Measurements from ENCODE around the gene COX15. TPM values are rescaled to one million over a fixed set of nuclear protein-coding genes. Genes with fewer than 3 reads are reported as not detected.
A peak's percentile ranks its signal among the peaks of the same experiment; 100 is the strongest.

The COX15 gene
- 10 to 100 TPM; 36.7 to 43.0 TPM for total RNA-seq

- H3K4me3 Mint-ChIP-seq, result peak within 1 kb of the TSS; percentile 100
- peak within 1 kb of the TSS; percentile 99 for H3K27ac Mint-ChIP-seq
- no peaks in the 10 kb centered on the region for H3K27me3 Mint-ChIP-seq
- peaks cover 20% of the 10 kb centered on the region for H3K4me1 Mint-ChIP-seq
- peak; percentile 96 for ATAC-seq (replicated peaks)
- no peaks in the 10 kb centered on the region for H3K9me3 Mint-ChIP-seq
- H3K36me3 Mint-ChIP-seq (ENCODE audit: low read depth), result peaks cover 67% of the 10 kb centered on the region
These were observed at the start of gene COX15, which contains the start of gene CUTC for GRCh38 chr10:99732033-99732842. Gene COX15, minus strand, starts transcription at chr10:99732127. Its CDS starts 78 bp downstream, at chr10:99732049. Gene CUTC, plus strand, starts transcription at chr10:99732234. Its CDS starts 115 bp downstream, at chr10:99732349.

GRCh38 chr10:99779335-99779734, 47.4 kb upstream of the COX15 start:
- Mint-ChIP-seq H3K4me3 (no peak overlapping the region), H3K36me3 (ENCODE audit: low read depth) (no peaks in the 10 kb centered on the region), H3K4me1 (no peaks in the 10 kb centered on the region), H3K9me3 (no peaks in the 10 kb centered on the region), H3K27ac (no peak overlapping the region), H3K27me3 (no peaks in the 10 kb centered on the region)
- ATAC-seq (replicated peaks), result no peak

GRCh38 chr10:99777918-99778714, 46.2 kb upstream of the COX15 start:
- no peak for ATAC-seq (replicated peaks)
- Mint-ChIP-seq H3K9me3 (no peaks in the 10 kb centered on the region), H3K4me1 (no peaks in the 10 kb centered on the region), H3K27ac (no peak overlapping the region), H3K4me3 (no peak overlapping the region), H3K27me3 (no peaks in the 10 kb centered on the region), H3K36me3 (ENCODE audit: low read depth) (no peaks in the 10 kb centered on the region)

- Mint-ChIP-seq H3K4me3 (no peak overlapping the region), H3K27me3 (no peaks in the 10 kb centered on the region), H3K4me1 (no peaks in the 10 kb centered on the region), H3K9me3 (no peaks in the 10 kb centered on the region), H3K27ac (no peak overlapping the region), H3K36me3 (ENCODE audit: low read depth) (no peaks in the 10 kb centered on the region)
- ATAC-seq (replicated peaks), result no peak
These were observed 43.9 kb upstream of the COX15 start for GRCh38 chr10:99775850-99776249.

- H3K9me3 Mint-ChIP-seq, result no peaks in the 10 kb centered on the region
- H3K27ac Mint-ChIP-seq, result no peak overlapping the region
- no peaks in the 10 kb centered on the region for H3K4me1 Mint-ChIP-seq
- H3K36me3 Mint-ChIP-seq (ENCODE audit: low read depth), result no peaks in the 10 kb centered on the region
- H3K4me3 Mint-ChIP-seq, result no peak overlapping the region
- H3K27me3 Mint-ChIP-seq, result no peaks in the 10 kb centered on the region
- no peak for ATAC-seq (replicated peaks)
These were observed 38.6 kb upstream of the COX15 start for GRCh38 chr10:99770408-99771045.

GRCh38 chr10:99769706-99770105, 37.8 kb upstream of the COX15 start:
- Mint-ChIP-seq H3K27ac (no peak overlapping the region), H3K36me3 (ENCODE audit: low read depth) (no peaks in the 10 kb centered on the region), H3K9me3 (no peaks in the 10 kb centered on the region), H3K4me3 (no peak overlapping the region), H3K4me1 (no peaks in the 10 kb centered on the region), H3K27me3 (no peaks in the 10 kb centered on the region)
- ATAC-seq (replicated peaks), result no peak

- Mint-ChIP-seq H3K27me3 (no peaks in the 10 kb centered on the region), H3K4me3 (no peak overlapping the region), H3K36me3 (ENCODE audit: low read depth) (no peaks in the 10 kb centered on the region), H3K27ac (no peak overlapping the region), H3K9me3 (no peaks in the 10 kb centered on the region), H3K4me1 (no peaks in the 10 kb centered on the region)
- ATAC-seq (replicated peaks), result no peak
These were observed 36.6 kb upstream of the COX15 start for GRCh38 chr10:99768556-99768955.

- H3K4me3 Mint-ChIP-seq, result no peak overlapping the region
- no peaks in the 10 kb centered on the region for H3K36me3 Mint-ChIP-seq (ENCODE audit: low read depth)
- no peak for ATAC-seq (replicated peaks)
- no peaks in the 10 kb centered on the region for H3K4me1 Mint-ChIP-seq
- no peaks in the 10 kb centered on the region for H3K9me3 Mint-ChIP-seq
- no peak overlapping the region for H3K27ac Mint-ChIP-seq
- H3K27me3 Mint-ChIP-seq, result no peaks in the 10 kb centered on the region
These were observed 36.0 kb upstream of the COX15 start for GRCh38 chr10:99767901-99768300.

GRCh38 chr10:99766302-99766681, 34.4 kb upstream of the COX15 start:
- Mint-ChIP-seq H3K4me3 (no peak overlapping the region), H3K36me3 (ENCODE audit: low read depth) (peaks cover 9% of the 10 kb centered on the region), H3K27me3 (no peaks in the 10 kb centered on the region), H3K9me3 (no peaks in the 10 kb centered on the region), H3K4me1 (no peaks in the 10 kb centered on the region), H3K27ac (no peak overlapping the region)
- ATAC-seq (replicated peaks), result peak; percentile 71

- Mint-ChIP-seq H3K4me1 (no peaks in the 10 kb centered on the region), H3K27ac (no peak overlapping the region), H3K27me3 (no peaks in the 10 kb centered on the region), H3K4me3 (no peak overlapping the region), H3K36me3 (ENCODE audit: low read depth) (peaks cover 14% of the 10 kb centered on the region), H3K9me3 (no peaks in the 10 kb centered on the region)
- ATAC-seq (replicated peaks), result no peak
These were observed 33.9 kb upstream of the COX15 start for GRCh38 chr10:99765672-99766301.

GRCh38 chr10:99761365-99761764, 29.4 kb upstream of the COX15 start:
- Mint-ChIP-seq H3K27ac (no peak overlapping the region), H3K4me1 (no peaks in the 10 kb centered on the region), H3K27me3 (no peaks in the 10 kb centered on the region), H3K9me3 (no peaks in the 10 kb centered on the region), H3K4me3 (no peak overlapping the region), H3K36me3 (ENCODE audit: low read depth) (peaks cover 58% of the 10 kb centered on the region)
- ATAC-seq (replicated peaks), result no peak

- no peaks in the 10 kb centered on the region for H3K27me3 Mint-ChIP-seq
- H3K9me3 Mint-ChIP-seq, result no peaks in the 10 kb centered on the region
- peaks cover 69% of the 10 kb centered on the region for H3K36me3 Mint-ChIP-seq (ENCODE audit: low read depth)
- no peaks in the 10 kb centered on the region for H3K4me1 Mint-ChIP-seq
- H3K4me3 Mint-ChIP-seq, result no peak overlapping the region
- ATAC-seq (replicated peaks), result no peak
- H3K27ac Mint-ChIP-seq, result no peak overlapping the region
These were observed 28.4 kb upstream of the COX15 start for GRCh38 chr10:99760321-99760720.

- Mint-ChIP-seq H3K4me1 (no peaks in the 10 kb centered on the region), H3K9me3 (no peaks in the 10 kb centered on the region), H3K36me3 (ENCODE audit: low read depth) (peaks cover 88% of the 10 kb centered on the region), H3K27ac (no peak overlapping the region), H3K27me3 (no peaks in the 10 kb centered on the region), H3K4me3 (no peak overlapping the region)
- no peak for ATAC-seq (replicated peaks)
These were observed 26.4 kb upstream of the COX15 start for GRCh38 chr10:99758211-99758891.

- no peak overlapping the region for H3K27ac Mint-ChIP-seq
These were observed 24.2 kb upstream of the COX15 start for GRCh38 chr10:99756159-99756558.

More at GRCh38 chr10:99756159-99756558, 24.2 kb upstream of the COX15 start:
- Mint-ChIP-seq H3K4me3 (no peak overlapping the region), H3K9me3 (no peaks in the 10 kb centered on the region), H3K4me1 (no peaks in the 10 kb centered on the region), H3K36me3 (ENCODE audit: low read depth) (peaks cover 100% of the 10 kb centered on the region), H3K27me3 (no peaks in the 10 kb centered on the region)
- ATAC-seq (replicated peaks), result no peak

Measured in activated T-helper 17 cell treated with anti-CD3 and anti-CD28 coated beads, Interleukin-2, amount 50 U/mL, for 72 hours (primary cell).